Choroid plexus epithelial cell (primary cell): ENCODE data around the gene KCNH2.
A peak's percentile ranks its signal among the peaks of the same experiment; 100 is the strongest.

Source experiments
- DNase-seq: peaks from one replicate; pipeline ENCODE4 v3.0.0-alpha.2; 2010; ENCODE audit warnings: low read depth
- H3K4me3 ChIP-seq: 2 replicates; pipeline ENCODE4 v1.5.1; 2011; ENCODE audit warnings: low read depth, mild to moderate bottlenecking, control low read depth, low read length, moderate library complexity
- CTCF ChIP-seq: conservative IDR thresholded peaks from 2 replicates; pipeline ENCODE4 v1.5.1; 2011; ENCODE audit warnings: low read depth, mild to moderate bottlenecking, control low read depth, inconsistent platforms, low read length, moderate library complexity

KCNH2 gene

GRCh38 chr7:150941351-150942000 lies 36.6 kb downstream of the KCNH2 start:
- TF ChIP-seq CTCF = no peak
- no peak overlapping the region for H3K4me3 ChIP-seq
- DNase-seq = no peak

DNA sequence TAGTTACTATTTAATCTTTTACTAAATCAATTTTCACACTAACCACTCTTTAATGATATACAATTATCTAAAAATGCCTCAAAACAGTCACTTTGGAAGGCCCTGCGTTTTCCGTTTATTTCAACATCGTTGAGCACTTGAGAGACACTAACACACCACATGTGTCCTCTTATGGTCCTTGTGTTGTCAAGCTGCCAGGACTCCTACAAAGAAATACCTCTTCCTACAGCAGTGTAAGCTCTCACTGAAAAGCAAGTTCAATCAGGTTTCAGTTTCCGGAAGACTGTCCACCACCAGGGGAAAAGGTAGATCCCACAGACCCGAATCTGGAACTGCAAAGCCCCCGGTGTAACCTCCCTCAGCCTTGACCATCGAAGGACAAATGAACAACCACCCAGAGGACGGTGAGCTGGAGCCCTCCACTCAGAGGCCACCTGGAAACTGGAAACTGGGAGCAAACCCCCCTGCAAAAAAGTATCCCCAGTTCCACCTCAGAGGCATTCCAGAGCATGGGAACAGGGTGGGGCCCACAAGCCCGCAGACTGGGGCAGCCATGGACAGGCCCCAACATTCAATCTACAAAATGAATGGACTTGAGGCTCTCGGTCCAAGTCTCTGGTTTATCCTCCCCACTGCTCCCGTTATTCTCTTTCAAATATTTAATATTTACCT lies 37.6 kb downstream of the KCNH2 start:
- DNase-seq = no peak
- H3K4me3 ChIP-seq = no peak overlapping the region
- no peak for TF ChIP-seq CTCF

- no peak for TF ChIP-seq CTCF
- no peak overlapping the region for H3K4me3 ChIP-seq
- no peak for DNase-seq
Observed at GRCh38 chr7:150939466-150939865, 38.7 kb downstream of the KCNH2 start.

GRCh38 chr7:150939052-150939451 lies 39.1 kb downstream of the KCNH2 start:
- no peak for TF ChIP-seq CTCF
- no peak overlapping the region for H3K4me3 ChIP-seq
- no peak for DNase-seq

DNA sequence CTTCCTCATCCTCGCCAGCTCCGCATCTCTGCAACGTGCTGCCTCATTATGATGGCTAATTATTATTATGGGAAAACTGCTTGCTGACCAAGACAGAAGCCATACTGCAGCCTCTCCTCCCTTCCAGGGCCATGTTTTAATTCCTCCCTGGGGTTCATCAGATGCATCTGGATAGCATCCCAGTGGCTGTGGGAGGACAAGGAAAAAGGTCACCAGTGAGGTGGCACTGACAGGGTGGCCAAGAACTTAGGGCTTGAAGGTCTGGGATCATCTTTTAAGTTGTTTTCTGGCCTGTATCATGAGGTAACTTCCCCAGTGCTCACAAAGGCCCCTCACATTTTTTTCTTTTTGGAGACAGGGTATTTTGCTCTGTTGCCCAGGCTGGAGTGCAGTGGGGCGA lies 39.6 kb downstream of the KCNH2 start:
- DNase-seq = no peak
- no peak for TF ChIP-seq CTCF
- H3K4me3 ChIP-seq = no peak overlapping the region

DNA sequence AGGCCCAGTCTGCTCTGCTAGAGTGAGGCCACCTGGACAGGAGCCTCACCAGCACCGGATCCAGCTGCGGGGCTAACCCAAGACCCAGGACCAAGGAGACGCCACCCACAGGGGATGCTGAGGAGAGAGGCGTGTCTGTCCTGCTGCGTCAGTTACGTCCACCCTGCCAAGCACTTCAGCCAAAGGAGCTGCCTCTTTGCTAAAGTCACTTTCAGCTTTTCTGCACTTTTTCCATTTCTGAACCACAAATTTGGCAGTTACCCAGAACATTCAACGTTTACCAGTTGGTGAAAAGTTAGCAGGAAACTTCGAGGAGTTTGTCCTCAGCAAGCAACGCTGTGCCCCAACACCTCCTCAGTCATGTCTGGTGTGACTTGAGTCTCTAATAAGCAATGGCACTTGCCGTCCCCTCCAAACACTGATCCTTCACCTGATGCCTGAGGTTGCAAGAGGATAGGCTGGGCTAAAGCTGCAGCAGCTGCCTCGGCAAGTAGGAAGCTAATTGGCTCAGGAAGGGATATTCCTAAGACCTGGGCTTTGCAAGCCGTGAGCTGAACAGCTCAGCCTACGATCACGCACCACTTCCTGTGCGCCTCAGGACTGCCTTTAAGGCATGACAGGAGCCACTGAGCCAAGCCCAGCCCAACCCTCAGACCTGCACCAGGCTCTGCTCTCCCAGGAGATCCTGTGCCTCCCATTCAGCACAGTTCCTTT lies 40.1 kb downstream of the KCNH2 start:
- no peak for TF ChIP-seq CTCF
- DNase-seq = peak; percentile 36
- no peak overlapping the region for H3K4me3 ChIP-seq
